Stomach smooth muscle (tissue), 2 donors: ENCODE measurements around the gene GALNT9.

Experiments
- H3K27ac ChIP-seq: one replicate; pipeline ENCODE4 v1.7.0; 2013; ENCODE audit warnings: mild to moderate bottlenecking, low read length, inconsistent platforms
- H3K27me3 ChIP-seq, 2 donors: one replicate each; pipeline ENCODE4 v1.7.0; 2013; ENCODE audit warnings: low read length in 2 of 2; ENCODE audit not compliant: insufficient read depth in 2 of 2, control insufficient read depth in 1 of 2
- H3K36me3 ChIP-seq, 2 donors: one replicate each; pipeline ENCODE4 v1.7.0; 2013; ENCODE audit warnings: low read length in 2 of 2; ENCODE audit not compliant: control insufficient read depth in 2 of 2, insufficient read depth in 2 of 2
- H3K4me1 ChIP-seq: one replicate; pipeline ENCODE4 v1.7.0; 2013; ENCODE audit warnings: low read length; ENCODE audit not compliant: control insufficient read depth, insufficient read depth
- H3K4me3 ChIP-seq, 2 donors: one replicate each; pipeline ENCODE4 v1.7.0; 2013; ENCODE audit warnings: low read length in 2 of 2
- H3K9ac ChIP-seq, 2 donors: one replicate each; pipeline ENCODE4 v1.7.0; 2013; ENCODE audit warnings: low read length in 2 of 2, mild to moderate bottlenecking in 1 of 2
- H3K9me3 ChIP-seq, 2 donors: one replicate each; pipeline ENCODE4 v1.7.0; 2013; ENCODE audit warnings: low read length in 2 of 2; ENCODE audit not compliant: control insufficient read depth in 2 of 2
- donor health status: healthy.
- donor health status: Pancreatic carcinoma.

The GALNT9 gene

DNA sequence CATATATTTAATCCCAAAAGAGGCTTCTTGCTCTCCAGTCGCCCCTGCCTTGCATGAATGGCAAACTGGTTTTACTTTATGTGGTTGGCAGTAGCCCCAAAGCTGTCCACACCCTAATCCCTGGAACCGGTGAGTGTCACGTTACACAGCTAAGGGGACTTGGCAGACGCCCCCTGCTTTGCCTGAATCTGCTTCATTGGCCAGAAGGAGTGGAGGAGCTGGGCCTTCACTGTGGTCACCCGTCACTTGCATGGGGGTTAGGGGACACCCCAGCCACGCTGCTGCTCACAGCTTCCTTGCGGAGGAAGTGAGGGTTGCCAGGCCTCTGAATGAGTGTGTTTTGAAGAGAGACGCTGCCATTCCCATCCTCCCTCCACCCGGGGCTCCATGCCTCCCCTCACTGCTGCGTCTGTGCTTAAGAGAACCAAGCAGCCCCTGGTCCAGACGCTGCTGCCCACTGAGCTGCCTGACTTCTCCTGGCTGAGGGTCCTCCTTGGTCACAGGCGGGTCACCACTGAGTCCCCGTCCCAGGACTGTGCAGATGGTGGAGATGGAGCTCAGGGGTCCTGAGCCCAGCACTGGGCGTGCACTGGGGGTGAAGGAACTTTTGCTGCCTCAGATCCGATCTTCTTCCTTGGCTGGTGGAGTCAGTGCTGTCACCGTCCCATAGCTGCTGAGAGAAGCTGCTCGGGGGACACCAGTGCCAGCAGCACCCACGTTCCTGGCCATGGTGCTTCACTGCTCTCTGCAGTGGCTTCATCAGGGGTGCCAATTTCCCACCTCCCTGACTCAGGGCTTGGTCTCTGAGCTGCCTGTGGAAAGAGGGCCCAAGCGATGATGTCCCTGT is 39.8 kb downstream of the GALNT9 start:
- H3K4me1 ChIP-seq = peaks cover 3% of the 10 kb centered on the region
- H3K9me3 ChIP-seq = no peaks in the 10 kb centered on the region
- H3K4me3 ChIP-seq = no peak overlapping the region
- peaks cover 18 to 25% of the 10 kb centered on the region in 2 donors for H3K27me3 ChIP-seq
- H3K27ac ChIP-seq = no peak overlapping the region
- no peaks in the 10 kb centered on the region for H3K36me3 ChIP-seq
- no peak overlapping the region for H3K9ac ChIP-seq

DNA sequence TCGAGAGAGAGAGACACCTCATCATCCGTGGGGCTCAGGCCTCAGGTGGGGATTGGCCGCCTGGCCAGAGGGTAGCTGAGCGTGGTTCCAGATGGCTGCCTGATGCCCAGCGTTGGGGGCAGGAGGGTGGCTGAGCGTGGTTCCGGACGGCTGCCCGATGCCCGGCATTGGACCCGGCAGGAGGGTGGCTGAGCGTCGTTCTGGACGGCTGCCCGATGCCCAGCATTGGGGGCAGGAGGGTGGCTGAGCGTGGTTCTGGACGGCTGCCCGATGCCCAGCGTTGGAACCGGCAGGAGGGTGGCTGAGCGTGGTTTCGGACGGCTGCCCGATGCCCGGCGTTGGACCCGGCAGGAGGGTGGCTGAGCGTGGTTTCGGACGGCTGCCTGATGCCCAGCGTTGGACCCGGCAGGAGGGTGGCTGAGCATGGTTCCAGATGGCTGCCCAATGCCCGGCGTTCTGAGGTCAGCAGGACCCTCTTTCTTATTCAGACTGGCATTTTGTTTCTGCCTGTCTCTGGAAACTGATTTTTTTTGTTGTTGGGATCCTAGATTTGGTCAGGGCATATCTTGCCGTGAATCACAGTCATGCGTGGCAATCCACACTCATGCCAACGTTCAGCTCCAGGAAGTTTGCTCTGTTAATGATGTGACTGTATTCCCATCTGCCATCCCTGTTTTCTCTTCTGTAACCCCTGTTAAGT is 40.7 kb downstream of the GALNT9 start:
- no peaks in the 10 kb centered on the region for H3K9me3 ChIP-seq
- H3K4me1 ChIP-seq = peaks cover 3% of the 10 kb centered on the region
- no peak overlapping the region for H3K9ac ChIP-seq
- H3K27me3 ChIP-seq = peaks cover 10 to 20% of the 10 kb centered on the region in 2 donors
- H3K36me3 ChIP-seq = no peaks in the 10 kb centered on the region
- no peak overlapping the region for H3K27ac ChIP-seq
- no peak overlapping the region for H3K4me3 ChIP-seq

- Histone ChIP-seq H3K27ac (no peak overlapping the region), H3K4me3 (no peak overlapping the region), H3K9me3 (no peaks in the 10 kb centered on the region), H3K4me1 (peaks cover 3% of the 10 kb centered on the region), H3K36me3 (no peaks in the 10 kb centered on the region), H3K9ac (no peak overlapping the region), H3K27me3 (peaks cover 13% of the 10 kb centered on the region in 2 donors)
These were observed 41.8 kb downstream of the GALNT9 start for GRCh38 chr12:132287391-132288238.

GRCh38 chr12:132286912-132287311 is 42.5 kb downstream of the GALNT9 start:
- no peaks in the 10 kb centered on the region for H3K36me3 ChIP-seq
- no peak overlapping the region for H3K4me3 ChIP-seq
- peaks cover 3% of the 10 kb centered on the region for H3K4me1 ChIP-seq
- no peak overlapping the region for H3K27ac ChIP-seq
- no peaks in the 10 kb centered on the region for H3K9me3 ChIP-seq
- no peak overlapping the region for H3K9ac ChIP-seq
- peaks cover 13% of the 10 kb centered on the region in 2 donors for H3K27me3 ChIP-seq

GRCh38 chr12:132285991-132286681 is 43.3 kb downstream of the GALNT9 start:
- Histone ChIP-seq H3K36me3 (no peaks in the 10 kb centered on the region), H3K9me3 (no peaks in the 10 kb centered on the region), H3K27me3 (peaks cover 13% of the 10 kb centered on the region in 2 donors), H3K27ac (no peak overlapping the region), H3K4me1 (peaks cover 3% of the 10 kb centered on the region), H3K4me3 (peak overlapping the region; percentile 19 to 54), H3K9ac (no peak overlapping the region)

DNA sequence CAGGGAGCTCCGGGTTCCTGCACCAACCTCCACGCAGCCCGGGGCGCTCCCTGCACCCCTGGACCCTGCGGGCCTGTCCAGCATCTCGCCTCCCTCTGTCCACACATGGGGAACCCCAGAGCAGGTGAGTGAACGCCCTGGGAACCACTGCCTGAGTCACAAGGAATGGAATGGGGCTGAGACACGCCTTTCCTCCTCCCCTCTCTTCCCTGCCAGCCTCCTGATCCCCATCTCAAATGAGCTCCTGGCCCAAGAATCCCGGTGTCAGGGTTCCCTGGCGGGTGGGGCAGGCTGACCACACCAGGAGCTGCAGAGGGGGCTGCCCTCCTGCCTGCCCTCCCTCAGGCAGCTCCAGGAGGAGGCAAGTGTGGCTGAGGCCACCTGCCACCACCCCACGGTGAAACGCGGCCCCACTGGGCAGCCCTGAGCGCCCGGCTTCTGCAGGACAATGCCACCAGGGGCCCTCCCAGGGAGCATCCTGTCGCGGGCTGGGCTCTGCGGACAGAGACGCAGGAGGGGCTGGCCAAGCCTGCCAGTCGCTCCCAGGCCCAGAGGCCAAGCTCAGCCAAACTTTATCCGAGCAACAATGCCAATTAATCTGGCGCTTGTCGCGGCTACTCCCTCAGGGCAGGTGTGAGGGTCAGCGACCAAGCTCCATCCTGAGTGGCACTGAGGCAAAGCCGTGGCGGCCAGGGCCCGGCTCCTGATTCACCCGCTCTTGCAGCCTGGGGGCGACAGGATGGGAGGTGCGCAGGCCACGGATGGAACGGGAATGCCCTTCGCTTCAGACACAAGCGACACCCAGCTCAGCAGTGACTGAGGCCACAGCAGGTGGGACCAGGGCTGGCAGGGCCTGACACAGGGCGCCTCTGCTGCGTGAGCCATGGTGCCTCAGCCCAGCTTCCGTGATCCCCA is 44.3 kb downstream of the GALNT9 start:
- Histone ChIP-seq H3K9ac (no peak overlapping the region), H3K27me3 (peaks cover 18 to 21% of the 10 kb centered on the region in 2 donors), H3K4me1 (peaks cover 6% of the 10 kb centered on the region), H3K4me3 (no peak overlapping the region), H3K36me3 (no peaks in the 10 kb centered on the region), H3K9me3 (no peaks in the 10 kb centered on the region), H3K27ac (no peak overlapping the region)

- H3K9ac ChIP-seq = no peak overlapping the region
- no peaks in the 10 kb centered on the region for H3K36me3 ChIP-seq
- no peak overlapping the region for H3K4me3 ChIP-seq
- H3K9me3 ChIP-seq = no peaks in the 10 kb centered on the region
- peaks cover 21 to 24% of the 10 kb centered on the region in 2 donors for H3K27me3 ChIP-seq
- H3K4me1 ChIP-seq = peaks cover 6% of the 10 kb centered on the region
- H3K27ac ChIP-seq = no peak overlapping the region
These were observed 45.1 kb downstream of the GALNT9 start for GRCh38 chr12:132284071-132284826.

GRCh38 chr12:132282950-132283771 is 46.2 kb downstream of the GALNT9 start:
- Histone ChIP-seq H3K4me1 (peaks cover 6% of the 10 kb centered on the region), H3K9me3 (no peaks in the 10 kb centered on the region), H3K4me3 (no peak overlapping the region), H3K36me3 (no peaks in the 10 kb centered on the region), H3K27ac (no peak overlapping the region), H3K9ac (no peak overlapping the region), H3K27me3 (peaks cover 26 to 29% of the 10 kb centered on the region in 2 donors)
